OCI-LY3 (cell line): ENCODE results near the gene MANEA.

Experiments
- H2AFZ ChIP-seq: fragments of 200-600, 300-600 bp; shearing (Covaris generic); 2 replicates; pipeline ENCODE4 v1.6.0; 2014; ENCODE audit warnings: antibody characterized with exemption, low read depth, low read length
- H3K27ac ChIP-seq: fragments of 200-600, 300-600 bp; sonication (generic); 2 replicates; pipeline ENCODE4 v1.5.1; 2014; ENCODE audit warnings: mild to moderate bottlenecking, low read length, moderate library complexity, mixed read lengths
- H3K27me3 ChIP-seq: fragments of 200-600, 300-600 bp; sonication (generic); 2 replicates; pipeline ENCODE4 v1.6.1; 2014; ENCODE audit warnings: low read depth, low read length, mixed read lengths
- H3K36me3 ChIP-seq: fragments of 200-600, 300-600 bp; sonication (generic); replicated peaks from 2 replicates; pipeline ENCODE3; 2014; ENCODE audit warnings: low read depth, low read length, mixed read lengths
- H3K4me1 ChIP-seq: fragments of 300-600, 200-600 bp; sonication (generic); 2 replicates; pipeline ENCODE4 v1.6.1; 2014; ENCODE audit warnings: low read length, mixed read lengths
- H3K4me2 ChIP-seq: fragments of 200-600, 300-600 bp; sonication (generic); 2 replicates; pipeline ENCODE4 v1.6.1; 2014; ENCODE audit warnings: low read length, mixed read lengths
- H3K4me3 ChIP-seq: fragments of 300-600, 200-600 bp; sonication (generic); 2 replicates; pipeline ENCODE4 v1.5.1; 2014; ENCODE audit warnings: antibody characterized with exemption, mild to moderate bottlenecking, low read length, moderate library complexity
- H3K79me2 ChIP-seq: fragments of 300-600, 200-600 bp; shearing (Covaris generic); 2 replicates; pipeline ENCODE4 v1.6.1; 2014; ENCODE audit warnings: mild to moderate bottlenecking, low read length, mixed read lengths
- H3K9ac ChIP-seq: fragments of 300-600, 200-600 bp; shearing (Covaris generic); 2 replicates; pipeline ENCODE4 v1.6.0; 2014; ENCODE audit warnings: mild to moderate bottlenecking, low read length, moderate library complexity
- H3K9me3 ChIP-seq: fragments of 200-600, 300-600 bp; shearing (Covaris generic); 2 replicates; pipeline ENCODE4 v1.6.1; 2014; ENCODE audit warnings: low read length, mixed read lengths; ENCODE audit not compliant: insufficient read depth
- H4K20me1 ChIP-seq: fragments of 200-600, 300-600 bp; sonication (generic); 2 replicates; pipeline ENCODE4 v1.6.1; 2016; ENCODE audit warnings: low read length, mixed read lengths; ENCODE audit not compliant: insufficient read depth
- CTCF ChIP-seq: fragments of 200-600, 300-600 bp; sonication (generic); IDR thresholded peaks from 2 replicates; pipeline ENCODE4 v1.5.1; 2014; ENCODE audit warnings: antibody characterized with exemption, low read length, low read depth
- EZH2phosphoT487 ChIP-seq: fragments of 200-600 bp; shearing (Covaris generic); IDR thresholded peaks from 2 replicates; pipeline ENCODE4 v1.6.1; 2018; ENCODE audit warnings: antibody characterized with exemption, mixed run types, low read depth

The MANEA gene, protein sequence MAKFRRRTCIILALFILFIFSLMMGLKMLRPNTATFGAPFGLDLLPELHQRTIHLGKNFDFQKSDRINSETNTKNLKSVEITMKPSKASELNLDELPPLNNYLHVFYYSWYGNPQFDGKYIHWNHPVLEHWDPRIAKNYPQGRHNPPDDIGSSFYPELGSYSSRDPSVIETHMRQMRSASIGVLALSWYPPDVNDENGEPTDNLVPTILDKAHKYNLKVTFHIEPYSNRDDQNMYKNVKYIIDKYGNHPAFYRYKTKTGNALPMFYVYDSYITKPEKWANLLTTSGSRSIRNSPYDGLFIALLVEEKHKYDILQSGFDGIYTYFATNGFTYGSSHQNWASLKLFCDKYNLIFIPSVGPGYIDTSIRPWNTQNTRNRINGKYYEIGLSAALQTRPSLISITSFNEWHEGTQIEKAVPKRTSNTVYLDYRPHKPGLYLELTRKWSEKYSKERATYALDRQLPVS

GRCh38 chr6:95577304-95578105 lies at the start of gene MANEA:
MANEA (plus strand) TSS chr6:95577535; CDS start chr6:95586440, 8,905 bp downstream.
- H3K36me3 ChIP-seq: no peaks in the 10 kb centered on the region
- H4K20me1 ChIP-seq: no peaks in the 10 kb centered on the region

DNA sequence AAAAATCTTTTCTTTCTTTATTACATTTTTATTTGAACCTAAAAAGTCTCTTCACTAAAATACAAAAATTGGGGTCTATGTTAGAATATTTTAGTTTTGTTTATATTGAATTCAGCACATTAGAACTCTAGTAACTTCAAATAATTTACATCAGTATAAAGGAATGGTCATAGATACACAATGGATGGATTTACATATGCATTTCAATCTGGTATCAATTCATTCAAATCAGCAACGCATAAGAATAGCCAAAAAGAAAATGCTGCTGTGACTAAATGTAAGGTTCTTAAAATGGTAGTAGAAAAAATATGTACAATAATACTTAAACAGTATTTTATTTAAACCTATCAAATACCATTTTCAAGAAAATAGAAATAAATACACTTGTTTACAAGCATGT lies 47.6 kb upstream of the MANEA start:
- no peak overlapping the region for H2AFZ ChIP-seq
- H3K27ac ChIP-seq: no peak overlapping the region
- no peaks in the 10 kb centered on the region for H3K79me2 ChIP-seq
- no peaks in the 10 kb centered on the region for H3K27me3 ChIP-seq
- no peaks in the 10 kb centered on the region for H3K4me1 ChIP-seq
- no peaks in the 10 kb centered on the region for H3K36me3 ChIP-seq
- H3K4me3 ChIP-seq: no peak overlapping the region
- H3K9me3 ChIP-seq: no peaks in the 10 kb centered on the region
- H3K4me2 ChIP-seq: no peak overlapping the region
- H4K20me1 ChIP-seq: no peaks in the 10 kb centered on the region
- TF ChIP-seq CTCF: no peak
- TF ChIP-seq EZH2phosphoT487: no peak
- H3K9ac ChIP-seq: no peak overlapping the region

More at GRCh38 chr6:95577304-95578105, at the start of gene MANEA:
- Histone ChIP-seq H3K9ac (peak within 1 kb of the TSS; percentile 84), H3K27ac (peak within 1 kb of the TSS; percentile 83), H3K4me2 (peak within 1 kb of the TSS; percentile 78), H3K4me1 (peaks cover 6% of the 10 kb centered on the region), H3K27me3 (no peaks in the 10 kb centered on the region), H3K79me2 (peaks cover 30% of the 10 kb centered on the region), H3K9me3 (no peaks in the 10 kb centered on the region), H3K4me3 (peak within 1 kb of the TSS; percentile 98), H2AFZ (peak within 1 kb of the TSS; percentile 92)
- TF ChIP-seq CTCF (no peak), EZH2phosphoT487 (no peak)

GRCh38 chr6:95530176-95530819 lies 47.0 kb upstream of the MANEA start:
- Histone ChIP-seq H3K27ac (no peak overlapping the region), H3K4me3 (no peak overlapping the region), H3K27me3 (no peaks in the 10 kb centered on the region), H3K4me1 (no peaks in the 10 kb centered on the region), H3K79me2 (no peaks in the 10 kb centered on the region), H3K36me3 (no peaks in the 10 kb centered on the region), H3K9me3 (no peaks in the 10 kb centered on the region), H4K20me1 (no peaks in the 10 kb centered on the region), H2AFZ (no peak overlapping the region), H3K4me2 (no peak overlapping the region), H3K9ac (no peak overlapping the region)
- TF ChIP-seq CTCF: no peak
- TF ChIP-seq EZH2phosphoT487: no peak

DNA sequence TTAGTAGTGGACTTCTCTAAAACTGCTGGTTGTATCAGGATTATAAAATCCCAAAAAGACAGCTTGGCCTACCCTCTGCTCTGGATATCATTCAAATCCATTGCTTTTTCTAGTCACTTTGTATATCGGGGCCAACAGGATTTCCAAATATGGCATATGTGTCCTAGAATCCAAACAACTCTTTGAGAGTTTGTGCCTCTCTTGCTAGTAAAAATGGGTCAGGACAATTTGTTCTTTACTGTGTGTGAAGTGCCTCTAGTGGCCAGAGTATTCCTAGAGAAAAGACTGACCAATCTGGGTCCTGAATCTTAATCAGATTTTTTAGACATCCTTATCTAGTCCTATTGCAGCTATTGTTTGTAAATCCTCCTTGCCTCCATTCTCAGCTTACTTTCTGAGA lies 33.5 kb upstream of the MANEA start:
- Histone ChIP-seq H3K9me3 (no peaks in the 10 kb centered on the region), H3K4me3 (no peak overlapping the region), H3K36me3 (no peaks in the 10 kb centered on the region), H3K79me2 (no peaks in the 10 kb centered on the region), H2AFZ (no peak overlapping the region), H3K27me3 (no peaks in the 10 kb centered on the region), H3K4me1 (no peaks in the 10 kb centered on the region), H4K20me1 (no peaks in the 10 kb centered on the region), H3K4me2 (no peak overlapping the region), H3K27ac (no peak overlapping the region), H3K9ac (no peak overlapping the region)
- TF ChIP-seq CTCF: no peak
- no peak for TF ChIP-seq EZH2phosphoT487
